CD4-positive, alpha-beta memory T cell (primary cell): ENCODE results near the gene AMMECR1. TPM values are rescaled to one million over a fixed set of nuclear protein-coding genes. Genes with fewer than 3 reads are reported as not detected.
A peak's percentile ranks its signal among the peaks of the same experiment; 100 is the strongest.

ENCODE experiments used
- CTCF ChIA-PET: fragments of 350-600 bp; sonication (Branson Sonifier 250); formaldehyde crosslinking; loops from one replicate; lab custom pipeline; 2021; ENCODE audit warnings: inconsistent platforms; ENCODE audit not compliant: partially characterized antibody; lab: Charles Lee
- POLR2A ChIA-PET: fragments of 350-600 bp; sonication (Branson Sonifier 250); formaldehyde crosslinking; loops from one replicate; lab custom pipeline; 2021; ENCODE audit not compliant: partially characterized antibody; lab: Charles Lee
- DNase-seq, 5 donors: peaks; one replicate each; pipeline versions ENCODE4 v3.0.0 to v3.0.0-alpha.2; 2020 to 2022; ENCODE audit warnings: mixed read lengths in 1 of 5
- H3K27ac ChIP-seq: one replicate; pipeline ENCODE4 v1.7.0; 2013; ENCODE audit warnings: low read depth, low read length
- H3K27me3 ChIP-seq: 2 replicates; pipeline ENCODE4 v1.7.0; 2013; ENCODE audit warnings: mild to moderate bottlenecking, low read length, moderate library complexity; ENCODE audit not compliant: insufficient read depth
- H3K36me3 ChIP-seq: 2 replicates; pipeline ENCODE4 v1.7.0; 2013; ENCODE audit warnings: mild to moderate bottlenecking, low read length, moderate library complexity; ENCODE audit not compliant: insufficient read depth
- H3K4me1 ChIP-seq: 2 replicates; pipeline ENCODE4 v1.7.0; 2013; ENCODE audit warnings: mild to moderate bottlenecking, low read length, moderate library complexity; ENCODE audit not compliant: insufficient read depth
- H3K4me3 ChIP-seq, 2 donors: one replicate each; pipeline ENCODE4 v1.7.0; 2013; ENCODE audit warnings: low read length in 2 of 2, mild to moderate bottlenecking in 1 of 2
- H3K9me3 ChIP-seq, 2 donors: one replicate each; pipeline ENCODE4 v1.7.0; 2013; ENCODE audit warnings: low read length in 2 of 2, control low read depth in 1 of 2; ENCODE audit not compliant: control insufficient read depth in 1 of 2
- H3K27ac Mint-ChIP-seq, 7 donors: one replicate each; pipeline ENCODE4 v1.8.0; 2020 to 2021; ENCODE audit warnings: mixed read lengths in 7 of 7, mild to moderate bottlenecking in 6 of 7, inconsistent platforms in 3 of 7, moderate library complexity in 3 of 7
- H3K27me3 Mint-ChIP-seq, 2 donors: one replicate each; pipeline ENCODE4 v1.8.0; 2020 to 2021; ENCODE audit warnings: mixed read lengths in 2 of 2
- H3K36me3 Mint-ChIP-seq, 2 donors: one replicate each; pipeline ENCODE4 v1.8.0; 2020 to 2021; ENCODE audit warnings: mixed read lengths in 2 of 2, inconsistent platforms in 1 of 2, mild to moderate bottlenecking in 1 of 2
- H3K4me1 Mint-ChIP-seq, 4 donors: one replicate each; pipeline ENCODE4 v1.8.0; 2020 to 2021; ENCODE audit warnings: mixed read lengths in 4 of 4, mild to moderate bottlenecking in 1 of 4
- H3K4me3 Mint-ChIP-seq, 8 donors: one replicate each; pipeline ENCODE4 v1.8.0; 2020 to 2021; ENCODE audit warnings: mixed read lengths in 8 of 8, mild to moderate bottlenecking in 7 of 8, moderate library complexity in 6 of 8, inconsistent platforms in 3 of 8
- H3K9me3 Mint-ChIP-seq, 8 donors: one replicate each; pipeline ENCODE4 v1.8.0; 2020 to 2021; ENCODE audit warnings: mixed read lengths in 8 of 8, mild to moderate bottlenecking in 5 of 8, inconsistent platforms in 3 of 8, moderate library complexity in 1 of 8
- intact Hi-C: fragments of 100-400 bp; cut with micrococcal nuclease; formaldehyde crosslinking; loops from one replicate; pipeline ENCODE4 v1.15.1; 2023
- polyA plus RNA-seq, 2 donors: library from polyadenylated mRNA; unstranded; fragments of 300-500 nt; fragmentation: Illumina TruSeq; gene quantifications; one replicate each; pipeline ENCODE4 v1.2.3, GENCODE V29; 2021
- total RNA-seq, 2 experiments: library from RNA; stranded (reverse); gene quantifications; one replicate each; pipeline ENCODE4 v1.2.3, GENCODE V29; 2021

Gene AMMECR1
- total and polyA plus RNA-seq, 4 experiments from 2014 or later: 15.4 to 21.7 (median 16.8) TPM

DNA sequence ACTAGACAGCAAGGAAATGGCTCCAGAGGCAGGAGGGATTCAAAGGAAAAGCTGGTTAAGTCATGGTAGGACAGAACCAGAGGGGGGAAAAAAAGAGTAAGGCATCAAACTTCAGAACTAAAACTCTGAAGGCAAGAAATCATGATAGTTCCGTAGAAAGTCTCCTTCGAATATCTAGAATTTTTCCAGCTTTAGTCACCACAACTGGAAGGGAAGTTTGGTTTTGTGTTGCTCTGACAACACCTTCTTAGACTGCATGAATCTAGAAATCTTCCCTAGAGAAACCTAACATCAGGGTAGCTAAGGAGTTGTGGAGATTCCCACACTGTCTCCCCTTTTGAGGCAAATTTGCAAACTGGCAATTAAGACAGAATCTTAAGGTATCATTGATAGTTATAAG, 33.7 kb downstream of the AMMECR1 start:
- peaks cover 0 to 2% (median 0%) of the 10 kb centered on the region in 8 donors for H3K9me3 Mint-ChIP-seq

DNA sequence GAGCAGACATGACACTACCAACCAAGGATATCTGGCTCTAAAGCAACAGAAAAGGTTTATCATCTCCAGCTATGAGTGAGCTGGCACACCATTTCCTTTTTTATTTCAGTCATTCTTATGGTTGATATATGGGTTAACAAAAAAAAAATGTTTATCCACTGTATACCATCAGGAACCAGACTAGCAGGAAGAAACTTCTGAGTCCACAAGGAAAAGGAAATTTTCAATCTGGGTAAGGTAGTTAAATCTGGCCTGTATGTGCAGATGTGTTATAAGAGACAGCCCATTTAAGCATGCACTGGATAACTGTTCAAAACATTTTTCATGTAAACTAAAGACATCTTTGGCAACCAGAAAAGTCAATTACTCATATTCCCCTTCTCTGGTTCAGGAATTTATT, 35.0 kb downstream of the AMMECR1 start:
- Mint-ChIP-seq H3K4me1 (peaks cover 13 to 40% (median 22%) of the 10 kb centered on the region in 4 donors), H3K9me3 (peaks cover 0 to 2% (median 0%) of the 10 kb centered on the region in 8 donors), H3K27me3 (no peaks in the 10 kb centered on the region), H3K27ac (no peak overlapping the region), H3K4me3 (no peak overlapping the region), H3K36me3 (peaks cover 11 to 12% of the 10 kb centered on the region in 2 donors)
- no peaks in the 10 kb centered on the region for H3K9me3 ChIP-seq
- DNase-seq: no peak
- H3K36me3 ChIP-seq: no peaks in the 10 kb centered on the region
- ChIA-PET POLR2A (no interaction called here), CTCF (no interaction called here)
- no peaks in the 10 kb centered on the region for H3K27me3 ChIP-seq
- intact Hi-C loops: no loop called here
- peaks cover 13% of the 10 kb centered on the region for H3K4me1 ChIP-seq
- H3K4me3 ChIP-seq: no peak overlapping the region
- H3K27ac ChIP-seq: no peak overlapping the region

More for the DNA sequence above, 33.7 kb downstream of the AMMECR1 start:
- Histone ChIP-seq H3K4me1 (peaks cover 5% of the 10 kb centered on the region), H3K9me3 (no peaks in the 10 kb centered on the region), H3K4me3 (no peak overlapping the region), H3K27ac (no peak overlapping the region), H3K36me3 (no peaks in the 10 kb centered on the region), H3K27me3 (no peaks in the 10 kb centered on the region)
- intact Hi-C loops: no loop called here
- Mint-ChIP-seq H3K4me1 (peaks cover 10 to 41% (median 24%) of the 10 kb centered on the region in 4 donors), H3K4me3 (no peak overlapping the region), H3K27me3 (no peaks in the 10 kb centered on the region), H3K36me3 (peaks cover 12 to 13% of the 10 kb centered on the region in 2 donors), H3K27ac (no peak overlapping the region)
- POLR2A ChIA-PET: no interaction called here
- no peak for DNase-seq
- CTCF ChIA-PET: no interaction called here

DNA sequence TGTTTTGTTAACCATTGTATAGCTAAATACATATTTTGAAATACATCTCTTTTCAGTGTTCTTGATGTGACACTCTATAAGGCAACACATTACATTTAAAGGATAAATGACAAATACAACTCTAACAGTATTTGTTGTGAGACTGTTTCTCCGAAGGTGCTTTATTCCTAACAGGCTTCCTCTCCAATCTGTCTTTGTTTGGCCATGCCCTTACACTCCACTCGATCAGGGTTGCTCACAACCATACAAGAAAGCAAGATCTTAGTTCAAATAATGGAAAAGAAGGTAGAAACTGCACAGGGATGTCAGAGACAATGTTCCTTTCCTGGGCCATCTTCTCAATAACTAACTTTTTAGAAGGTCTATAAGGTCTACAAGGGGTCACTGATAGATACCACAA, 36.5 kb downstream of the AMMECR1 start:
- no peaks in the 10 kb centered on the region for H3K27me3 ChIP-seq
- POLR2A ChIA-PET: no interaction called here
- no peak for DNase-seq
- intact Hi-C loops: no loop called here
- Mint-ChIP-seq H3K4me1 (peaks cover 15 to 31% (median 20%) of the 10 kb centered on the region in 4 donors), H3K9me3 (peaks cover 0 to 4% (median under 1%) of the 10 kb centered on the region in 8 donors), H3K27me3 (no peaks in the 10 kb centered on the region), H3K36me3 (peaks cover 8 to 11% of the 10 kb centered on the region in 2 donors), H3K27ac (peak overlapping the region in 1 of 7 donors; percentile 18), H3K4me3 (peak overlapping the region in 1 of 8 donors; percentile 9)
- H3K4me1 ChIP-seq: peaks cover 13% of the 10 kb centered on the region
- CTCF ChIA-PET: no interaction called here
- H3K36me3 ChIP-seq: no peaks in the 10 kb centered on the region
- H3K27ac ChIP-seq: no peak overlapping the region
- H3K4me3 ChIP-seq: no peak overlapping the region
- no peaks in the 10 kb centered on the region for H3K9me3 ChIP-seq

DNA sequence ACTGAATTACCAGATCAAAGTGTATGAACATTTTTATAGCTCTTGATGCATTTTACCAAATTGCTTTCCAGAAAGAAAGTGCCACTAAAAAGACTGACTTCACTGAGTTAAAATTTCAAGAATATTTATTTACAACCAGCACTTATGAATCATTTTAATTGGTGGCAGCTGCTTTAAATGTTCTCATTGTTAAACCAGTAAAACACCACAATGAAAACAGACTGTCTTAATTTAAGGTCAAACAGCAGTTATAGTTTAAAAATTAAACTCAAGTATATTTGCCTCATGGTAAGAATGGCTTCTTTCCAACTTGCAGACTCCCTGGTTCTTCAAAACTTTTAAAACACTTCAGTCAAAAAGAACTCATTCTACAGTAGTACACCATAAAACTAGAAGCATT, 36.9 kb downstream of the AMMECR1 start:
- no peak overlapping the region for H3K27ac ChIP-seq
- Mint-ChIP-seq H3K4me1 (peaks cover 15 to 31% (median 20%) of the 10 kb centered on the region in 4 donors), H3K9me3 (peaks cover 0 to 8% (median 3%) of the 10 kb centered on the region in 8 donors), H3K4me3 (no peak overlapping the region), H3K36me3 (peaks cover 10 to 11% of the 10 kb centered on the region in 2 donors), H3K27ac (no peak overlapping the region), H3K27me3 (no peaks in the 10 kb centered on the region)
- H3K27me3 ChIP-seq: no peaks in the 10 kb centered on the region
- ChIA-PET CTCF (no interaction called here), POLR2A (no interaction called here)
- no peaks in the 10 kb centered on the region for H3K36me3 ChIP-seq
- H3K4me3 ChIP-seq: no peak overlapping the region
- H3K4me1 ChIP-seq: peaks cover 13% of the 10 kb centered on the region
- intact Hi-C loops: no loop called here
- no peak for DNase-seq
- H3K9me3 ChIP-seq: no peaks in the 10 kb centered on the region

DNA sequence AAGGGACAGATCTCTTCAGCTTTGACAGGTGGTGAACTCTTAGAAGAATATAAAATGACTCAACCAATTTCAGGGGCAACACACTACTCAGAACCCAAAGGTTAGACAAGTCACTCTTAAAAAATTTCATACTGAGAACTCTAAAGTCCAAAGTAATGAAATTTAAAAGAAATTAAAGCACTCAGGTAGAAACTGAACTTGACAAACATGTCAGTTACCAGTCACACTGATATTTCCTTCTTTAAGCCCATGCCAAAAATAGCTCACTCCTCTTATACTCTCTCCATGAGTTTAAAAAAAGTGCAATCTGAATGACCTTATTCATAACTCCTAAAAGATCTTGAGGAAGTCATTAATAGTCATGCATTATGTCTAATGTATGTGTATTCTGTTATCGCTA, 40.3 kb downstream of the AMMECR1 start:
- intact Hi-C loops: no loop called here
- no peak overlapping the region for H3K27ac ChIP-seq
- H3K4me3 ChIP-seq: no peak overlapping the region
- H3K27me3 ChIP-seq: no peaks in the 10 kb centered on the region
- Mint-ChIP-seq H3K4me1 (peaks cover 15 to 42% (median 30%) of the 10 kb centered on the region in 4 donors), H3K9me3 (peaks cover 0 to 15% (median 5%) of the 10 kb centered on the region in 8 donors), H3K4me3 (no peak overlapping the region), H3K27me3 (no peaks in the 10 kb centered on the region), H3K27ac (no peak overlapping the region), H3K36me3 (peaks cover 2 to 8% of the 10 kb centered on the region in 2 donors)
- H3K9me3 ChIP-seq: no peaks in the 10 kb centered on the region
- no peaks in the 10 kb centered on the region for H3K36me3 ChIP-seq
- H3K4me1 ChIP-seq: peaks cover 13% of the 10 kb centered on the region
- CTCF ChIA-PET: interaction anchor here (1.1 kb wide), 1 partner anchor 133 kb away, joined by 3 read pairs; no protein-coding TSS in a partner anchor
- POLR2A ChIA-PET: interaction anchor here (1.1 kb wide), 1 partner anchor 40 kb away, joined by 7 read pairs; the partner anchor contains the start of gene AMMECR1
- DNase-seq: no peak

GRCh38 chrX:110276778-110277177, 41.1 kb downstream of the AMMECR1 start:
- H3K27me3 ChIP-seq: no peaks in the 10 kb centered on the region
- H3K4me3 ChIP-seq: no peak overlapping the region
- Mint-ChIP-seq H3K36me3 (peaks cover 2 to 8% of the 10 kb centered on the region in 2 donors), H3K27me3 (no peaks in the 10 kb centered on the region), H3K27ac (no peak overlapping the region), H3K4me1 (peaks cover 16 to 38% (median 28%) of the 10 kb centered on the region in 4 donors), H3K9me3 (peaks cover 0 to 15% (median 5%) of the 10 kb centered on the region in 8 donors), H3K4me3 (no peak overlapping the region)
- no peaks in the 10 kb centered on the region for H3K9me3 ChIP-seq
- peaks cover 13% of the 10 kb centered on the region for H3K4me1 ChIP-seq
- H3K36me3 ChIP-seq: no peaks in the 10 kb centered on the region
- intact Hi-C loops: no loop called here
- no peak for DNase-seq
- H3K27ac ChIP-seq: no peak overlapping the region
- ChIA-PET POLR2A (interaction anchor here (1.3 kb wide), 1 partner anchor 47 kb away, joined by 3 read pairs; no protein-coding TSS in a partner anchor), CTCF (no interaction called here)

DNA sequence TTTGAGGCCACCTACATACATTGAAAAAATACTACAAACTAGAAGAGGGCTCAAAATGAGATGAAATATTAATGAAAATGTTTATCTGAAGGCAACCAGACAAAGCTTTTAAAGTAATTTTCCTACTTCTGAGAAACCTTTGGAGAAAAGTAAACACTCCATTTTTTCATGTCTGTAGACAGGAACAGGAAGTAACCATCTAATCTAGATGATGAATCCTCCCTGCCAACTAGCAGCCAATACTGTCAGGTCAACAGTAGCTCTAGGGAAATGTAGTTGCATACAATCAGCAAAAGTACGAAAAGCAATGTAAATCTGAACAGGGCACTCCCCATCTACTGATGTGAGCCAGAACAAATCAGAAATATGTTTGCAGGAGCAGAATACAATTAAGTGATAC, 49.0 kb downstream of the AMMECR1 start:
- Histone ChIP-seq H3K9me3 (no peaks in the 10 kb centered on the region), H3K4me1 (peaks cover 45% of the 10 kb centered on the region), H3K4me3 (no peak overlapping the region), H3K27ac (no peak overlapping the region), H3K27me3 (no peaks in the 10 kb centered on the region), H3K36me3 (no peaks in the 10 kb centered on the region)
- peaks cover 0 to 4% (median 0%) of the 10 kb centered on the region in 8 donors for H3K9me3 Mint-ChIP-seq
- peak overlapping the region in 4 of 8 donors; percentile 30 to 78 (median 46) for H3K4me3 Mint-ChIP-seq
- ChIA-PET CTCF (interaction anchor here (1.8 kb wide), 1 partner anchor 101 kb away, joined by 4 read pairs; no protein-coding TSS in a partner anchor), POLR2A (interaction anchor here (1.2 to 2.5 kb wide), 3 partner anchors 11 to 70 kb away, joined by 3 to 9 read pairs (median 4); no protein-coding TSS in a partner anchor)
- intact Hi-C loops: loop anchor here (5.0 kb wide), 2 partner anchors 42 to 48 kb away; partner anchors contain the start of gene AMMECR1
- peaks cover 2% of the 10 kb centered on the region in 2 donors for H3K36me3 Mint-ChIP-seq
- H3K4me1 Mint-ChIP-seq: peaks cover 31 to 68% (median 49%) of the 10 kb centered on the region in 4 donors
- H3K27me3 Mint-ChIP-seq: no peaks in the 10 kb centered on the region
- peak overlapping the region in 4 of 7 donors; percentile 60 to 82 (median 66) for H3K27ac Mint-ChIP-seq
- DNase-seq: peak in 1 of 5 donors; percentile 10
